Sigmoid colon (tissue), 7 donors: Measurements from ENCODE around the gene SYTL5. TPM values are rescaled to one million over a fixed set of nuclear protein-coding genes. Genes with fewer than 3 reads are reported as not detected.

Source experiments
- DNase-seq: peaks from one replicate; pipeline ENCODE4 v3.0.0-alpha.2; 2019
- H3K27ac ChIP-seq, 4 donors: fragments of 200-600 bp; sonication (generic); one replicate each; pipeline ENCODE4 v1.5.1; 2016 to 2019; ENCODE audit warnings: mild to moderate bottlenecking in 1 of 4
- H3K27me3 ChIP-seq, 3 donors: fragments of 200-600 bp; sonication (generic); one replicate each; pipeline ENCODE4 v1.5.1; 2019; ENCODE audit warnings: mild to moderate bottlenecking in 1 of 3
- H3K36me3 ChIP-seq, 4 donors: fragments of 200-600 bp; sonication (generic); one replicate each; pipeline ENCODE4 v1.5.1; 2016 to 2019
- H3K4me1 ChIP-seq, 4 donors: fragments of 200-600 bp; sonication (generic); one replicate each; pipeline ENCODE4 v1.5.1; 2017 to 2019
- H3K4me3 ChIP-seq, 4 donors: fragments of 200-600 bp; sonication (generic); one replicate each; pipeline ENCODE4 v1.5.1; 2017 to 2019; ENCODE audit warnings: mild to moderate bottlenecking in 2 of 4, moderate library complexity in 1 of 4
- H3K9me3 ChIP-seq, 4 donors: fragments of 200-600 bp in 3 of 4; sonication (generic) in 3 of 4; one replicate each; pipeline versions ENCODE4 v1.5.1 to v1.6.1; 2013 to 2019
- EP300 ChIP-seq, 4 donors: sonication (generic); formaldehyde crosslinking; IDR thresholded peaks; one replicate each; pipeline ENCODE4 v1.6.1; 2017; ENCODE audit warnings: antibody characterized with exemption in 4 of 4
- POLR2A ChIP-seq, 2 donors: fragments of 450-650 bp; IDR thresholded peaks; one replicate each; pipeline ENCODE4 v1.6.1; 2016; ENCODE audit warnings: antibody characterized with exemption in 2 of 2, mild to moderate bottlenecking in 2 of 2, moderate library complexity in 2 of 2
- POLR2AphosphoS5 ChIP-seq, 4 donors: sonication (generic); formaldehyde crosslinking; IDR thresholded peaks; one replicate each; pipeline ENCODE4 v1.6.1; 2017; ENCODE audit warnings: antibody characterized with exemption in 4 of 4
- WGBS, 2 donors: extraction: QIAGEN DNeasy Blood & Tissue Kit; methylation state at CpG; one replicate each; pipeline ENCODE4 v1.1.7; 2013; 5-methylcytosine and 5-hydroxymethylcytosine counted together
- intact Hi-C: fragments of 100-400 bp; cut with DNase I; formaldehyde crosslinking; loops from one replicate; pipeline ENCODE4 v1.15.1; 2023
- polyA plus RNA-seq, 3 donors: library from polyadenylated mRNA; stranded (reverse); fragments of 200-250 nt; gene quantifications; one replicate each; pipeline ENCODE4 v1.2.3, GENCODE V29; 2013
- total RNA-seq, 4 donors: library from RNA; depleted of rRNA; stranded (reverse); fragments of >200 nt; gene quantifications; one replicate each; pipeline ENCODE4 v1.1.0, GENCODE V29; 2016
- TF ChIP-seq, protein P1 (sequence below), 4 experiments: fragments of 450-650 bp in 3 of 4; fragments of 200-600 bp in 1 of 4; IDR thresholded peaks; one replicate each; pipeline ENCODE4 v1.5.1; 2016 to 2019; ENCODE audit warnings: antibody characterized with exemption in 4 of 4, mild to moderate bottlenecking in 3 of 4, moderate library complexity in 2 of 4
- donor health status: healthy with polysubstance abuse.
- donor health status: Bipolar disorder and iron deficiency.
- donor health status: healthy.

SYTL5 gene
- total and polyA plus RNA-seq, 7 donors = under 0.01 to 21.0 (median 1.9) TPM; not detected in 1

DNA sequence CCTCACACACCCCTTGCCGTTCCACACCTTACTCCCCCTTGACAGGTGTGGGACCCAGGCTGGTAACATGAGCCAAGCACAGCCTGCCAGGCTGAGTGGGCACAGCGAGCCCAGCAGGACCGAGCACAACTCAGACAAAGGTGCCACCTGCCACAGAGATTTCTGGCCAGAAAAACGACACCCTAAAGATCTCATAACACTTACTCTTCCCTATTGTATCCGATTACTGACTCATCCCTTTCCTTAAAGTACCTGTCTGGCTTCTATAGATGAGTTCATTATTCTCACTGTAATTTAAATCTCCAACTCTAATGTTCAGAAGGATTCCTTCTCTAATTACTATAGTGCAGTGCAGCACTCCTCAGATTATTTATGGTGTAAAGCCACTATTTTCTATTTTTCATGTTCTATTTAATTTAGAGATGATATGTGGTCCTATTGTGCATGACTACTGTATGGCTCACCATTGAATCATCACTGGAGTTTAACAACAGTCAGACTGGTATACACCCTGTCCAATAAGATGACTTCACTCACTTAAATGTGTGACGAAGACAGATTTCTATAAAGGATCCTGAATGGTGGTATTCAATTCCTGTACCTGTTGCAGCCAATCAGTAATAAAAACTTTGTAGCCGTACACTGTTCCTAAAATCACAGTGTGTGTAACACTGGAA is 7.6 kb upstream of the SYTL5 start:
- Histone ChIP-seq H3K9me3 (no peaks in the 10 kb centered on the region), H3K36me3 (no peaks in the 10 kb centered on the region), H3K27ac (no peak overlapping the region), H3K27me3 (no peaks in the 10 kb centered on the region), H3K4me3 (no peak overlapping the region), H3K4me1 (no peaks in the 10 kb centered on the region)
- intact Hi-C loops = no loop called here
- no peak for DNase-seq
- WGBS, 2 donors = 75 to 84% methylated on average over 7 of the region's 7 CpGs
- TF ChIP-seq, protein P1, sequence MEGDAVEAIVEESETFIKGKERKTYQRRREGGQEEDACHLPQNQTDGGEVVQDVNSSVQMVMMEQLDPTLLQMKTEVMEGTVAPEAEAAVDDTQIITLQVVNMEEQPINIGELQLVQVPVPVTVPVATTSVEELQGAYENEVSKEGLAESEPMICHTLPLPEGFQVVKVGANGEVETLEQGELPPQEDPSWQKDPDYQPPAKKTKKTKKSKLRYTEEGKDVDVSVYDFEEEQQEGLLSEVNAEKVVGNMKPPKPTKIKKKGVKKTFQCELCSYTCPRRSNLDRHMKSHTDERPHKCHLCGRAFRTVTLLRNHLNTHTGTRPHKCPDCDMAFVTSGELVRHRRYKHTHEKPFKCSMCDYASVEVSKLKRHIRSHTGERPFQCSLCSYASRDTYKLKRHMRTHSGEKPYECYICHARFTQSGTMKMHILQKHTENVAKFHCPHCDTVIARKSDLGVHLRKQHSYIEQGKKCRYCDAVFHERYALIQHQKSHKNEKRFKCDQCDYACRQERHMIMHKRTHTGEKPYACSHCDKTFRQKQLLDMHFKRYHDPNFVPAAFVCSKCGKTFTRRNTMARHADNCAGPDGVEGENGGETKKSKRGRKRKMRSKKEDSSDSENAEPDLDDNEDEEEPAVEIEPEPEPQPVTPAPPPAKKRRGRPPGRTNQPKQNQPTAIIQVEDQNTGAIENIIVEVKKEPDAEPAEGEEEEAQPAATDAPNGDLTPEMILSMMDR (IDR thresholded peaks at IDR 0.05) = no peak
- no peak for TF ChIP-seq EP300 (IDR thresholded peaks at IDR 0.05)
- no peak for TF ChIP-seq POLR2A (IDR thresholded peaks at IDR 0.05)

- Histone ChIP-seq H3K27ac (no peak overlapping the region), H3K36me3 (no peaks in the 10 kb centered on the region), H3K9me3 (no peaks in the 10 kb centered on the region), H3K4me3 (no peak overlapping the region), H3K4me1 (no peaks in the 10 kb centered on the region), H3K27me3 (no peaks in the 10 kb centered on the region)
- WGBS, 2 donors = 97% methylated on average over 17 of the region's 17 CpGs
- TF ChIP-seq EP300 (IDR thresholded peaks at IDR 0.05) (no peak), POLR2A (IDR thresholded peaks at IDR 0.05) (no peak), POLR2AphosphoS5 (IDR thresholded peaks at IDR 0.05) (no peak)
- TF ChIP-seq, protein P1 (IDR thresholded peaks at IDR 0.05) = no peak
- intact Hi-C loops = no loop called here
- DNase-seq = no peak
Measured at GRCh38 chrX:38000706-38001105, 5.6 kb upstream of the SYTL5 start.

GRCh38 chrX:38004046-38004445 is 2.3 kb upstream of the SYTL5 start:
- no peak for DNase-seq
- WGBS, 2 donors = 87 to 92% methylated on average over 3 of the region's 3 CpGs
- no peak overlapping the region for H3K27ac ChIP-seq
- H3K4me1 ChIP-seq = no peaks in the 10 kb centered on the region
- TF ChIP-seq POLR2A (IDR thresholded peaks at IDR 0.05) (no peak), POLR2AphosphoS5 (IDR thresholded peaks at IDR 0.05) (no peak), EP300 (IDR thresholded peaks at IDR 0.05) (no peak)
- TF ChIP-seq, protein P1 (IDR thresholded peaks at IDR 0.05) = no peak
- no peaks in the 10 kb centered on the region for H3K9me3 ChIP-seq
- intact Hi-C loops = no loop called here
- no peak overlapping the region for H3K4me3 ChIP-seq
- no peaks in the 10 kb centered on the region for H3K36me3 ChIP-seq
- no peaks in the 10 kb centered on the region for H3K27me3 ChIP-seq

DNA sequence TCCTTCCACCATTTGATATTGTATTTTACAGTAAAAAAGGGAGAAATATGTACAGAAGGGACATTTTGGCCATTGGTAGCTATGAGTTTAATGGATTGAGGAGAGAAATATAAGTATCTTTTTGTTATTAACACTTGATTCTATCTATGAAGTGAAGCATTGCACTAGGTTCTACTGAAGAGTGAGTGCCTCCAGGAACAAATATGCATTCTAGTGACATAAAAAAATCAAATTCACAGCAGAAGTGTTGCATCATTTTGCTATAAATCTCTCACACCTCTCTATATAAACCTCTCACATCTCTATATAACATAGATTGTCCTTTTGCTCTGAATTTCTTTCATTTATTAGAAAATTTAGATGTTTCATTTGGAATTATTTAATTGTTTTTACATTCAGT is 425 bp downstream of the SYTL5 start:
- Histone ChIP-seq H3K27ac (no peak overlapping the region), H3K4me3 (no peak overlapping the region), H3K4me1 (no peaks in the 10 kb centered on the region), H3K9me3 (no peaks in the 10 kb centered on the region), H3K36me3 (no peaks in the 10 kb centered on the region), H3K27me3 (no peaks in the 10 kb centered on the region)
- TF ChIP-seq EP300 (IDR thresholded peaks at IDR 0.05) (no peak), POLR2AphosphoS5 (IDR thresholded peaks at IDR 0.05) (no peak), POLR2A (IDR thresholded peaks at IDR 0.05) (no peak)
- TF ChIP-seq, protein P1 (IDR thresholded peaks at IDR 0.05) = no peak
- intact Hi-C loops = no loop called here
- no peak for DNase-seq

- H3K27ac ChIP-seq = no peak overlapping the region
- no peaks in the 10 kb centered on the region for H3K4me1 ChIP-seq
- DNase-seq = no peak
- TF ChIP-seq POLR2AphosphoS5 (IDR thresholded peaks at IDR 0.05) = no peak
- TF ChIP-seq, protein P1 (IDR thresholded peaks at IDR 0.05) = no peak
- no peak for TF ChIP-seq EP300 (IDR thresholded peaks at IDR 0.05)
- no peak for TF ChIP-seq POLR2A (IDR thresholded peaks at IDR 0.05)
- no peak overlapping the region for H3K4me3 ChIP-seq
- intact Hi-C loops = no loop called here
- H3K36me3 ChIP-seq = no peaks in the 10 kb centered on the region
- no peaks in the 10 kb centered on the region for H3K27me3 ChIP-seq
- no peaks in the 10 kb centered on the region for H3K9me3 ChIP-seq
Measured at GRCh38 chrX:38008658-38009057, 2.3 kb downstream of the SYTL5 start.
